Stimulated activated CD8-positive, alpha-beta memory T cell treated with anti-CD3 and anti-CD28 coated beads, Interleukin-4, amount 100 ng/mL, for 48 hours (primary cell): ENCODE results near the gene ARL6IP1.

Source experiments
- DNase-seq: peaks from one replicate; pipeline ENCODE4 v3.0.0-alpha.2; 2020

ARL6IP1 gene

GRCh38 chr16:18801145-18801972 lies at the start of gene ARL6IP1:
TSS of gene ARL6IP1 (minus strand) at chr16:18801549. CDS start at chr16:18801466, 83 bp downstream.
- peak; percentile 98 for DNase-seq

DNA sequence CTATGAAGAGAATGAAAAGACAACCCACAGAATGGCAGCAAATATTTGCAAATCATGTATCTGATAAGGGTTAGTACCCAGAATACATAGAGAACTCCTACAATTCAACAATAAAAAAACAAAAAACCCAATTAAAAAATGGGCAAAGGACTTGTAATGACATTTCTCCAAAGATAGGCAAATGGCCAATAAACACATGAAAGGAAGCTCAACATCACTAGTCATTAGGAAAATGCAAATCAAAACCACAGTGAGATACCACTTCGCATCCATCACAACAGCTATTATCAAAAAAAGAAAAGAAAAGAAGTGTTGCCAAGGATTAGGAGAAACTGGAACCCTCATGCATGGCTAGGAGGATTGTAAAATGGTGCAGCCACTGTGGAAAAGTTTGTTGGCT lies 45.1 kb upstream of the ARL6IP1 start:
- DNase-seq = no peak

DNA sequence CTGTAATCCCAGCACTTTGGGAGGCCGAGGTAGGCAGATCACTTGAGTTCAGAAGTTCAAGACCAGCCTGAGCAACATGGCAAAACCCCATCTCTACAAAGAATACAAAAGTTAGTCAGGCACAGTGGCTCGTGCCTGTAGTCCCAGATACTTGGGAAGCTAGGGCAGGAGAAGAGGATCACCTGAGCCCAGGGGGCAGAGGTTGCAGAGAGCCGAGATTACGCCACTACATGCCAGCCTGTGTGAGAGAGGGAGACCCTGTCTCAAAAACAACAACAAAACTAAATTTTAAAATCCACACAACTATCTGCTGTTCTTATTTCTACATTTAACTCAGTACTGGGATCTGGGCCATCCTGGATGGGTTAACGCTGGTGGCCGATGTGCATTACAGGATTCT lies 41.2 kb upstream of the ARL6IP1 start:
- DNase-seq = no peak

DNA sequence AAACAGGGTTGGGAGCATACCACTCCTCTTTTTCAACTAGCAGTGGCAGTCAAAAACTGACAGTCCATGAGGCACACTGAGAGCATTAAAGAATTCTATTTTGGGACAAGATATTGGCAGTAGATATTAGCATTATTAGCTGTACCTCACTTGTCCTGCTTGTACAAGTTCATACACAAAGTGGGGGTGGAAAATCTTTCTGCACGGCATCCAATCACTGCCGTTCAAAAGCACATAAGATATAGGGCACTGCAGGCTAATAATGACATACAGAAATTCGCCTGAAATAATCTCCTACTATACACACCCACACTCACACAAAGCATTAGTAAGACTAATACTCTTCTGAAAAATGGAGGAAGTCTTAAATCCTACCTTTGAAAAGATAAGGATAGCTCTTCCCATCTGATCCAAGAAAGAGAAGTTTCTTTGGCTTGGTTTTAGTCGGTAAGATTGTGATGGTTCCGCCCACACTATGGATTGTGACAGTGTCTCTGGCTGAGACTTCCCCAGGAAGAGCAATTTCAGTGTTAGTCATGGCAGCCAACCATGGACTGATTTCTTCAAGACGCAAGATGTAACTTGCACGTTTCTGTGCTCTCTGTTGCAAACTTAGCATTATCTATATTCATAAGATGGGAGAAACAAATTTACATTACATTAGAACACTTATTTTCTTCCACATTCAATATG lies 40.6 kb upstream of the ARL6IP1 start:
- no peak for DNase-seq

DNA sequence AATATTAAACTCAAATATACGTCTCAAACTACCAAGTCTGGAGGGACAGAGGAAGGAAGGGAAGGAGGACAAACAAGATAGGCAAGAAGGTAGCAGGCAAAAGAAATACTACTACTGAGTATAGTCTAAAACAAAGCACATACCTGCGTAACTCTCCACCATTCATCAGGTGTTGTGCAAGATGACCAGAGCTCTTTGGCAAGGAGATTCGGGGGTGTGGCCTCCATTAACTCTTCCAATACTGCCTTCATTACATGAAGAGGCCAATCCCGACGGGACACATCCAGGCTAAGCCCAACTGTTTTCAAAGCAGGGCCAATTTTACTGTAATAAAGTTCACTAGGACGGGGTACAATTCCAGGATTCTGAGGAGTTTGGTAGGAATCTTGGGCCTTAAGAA lies 38.2 kb upstream of the ARL6IP1 start:
- no peak for DNase-seq

- DNase-seq = no peak
Observed at GRCh38 chr16:18836702-18837101, 35.4 kb upstream of the ARL6IP1 start.

DNA sequence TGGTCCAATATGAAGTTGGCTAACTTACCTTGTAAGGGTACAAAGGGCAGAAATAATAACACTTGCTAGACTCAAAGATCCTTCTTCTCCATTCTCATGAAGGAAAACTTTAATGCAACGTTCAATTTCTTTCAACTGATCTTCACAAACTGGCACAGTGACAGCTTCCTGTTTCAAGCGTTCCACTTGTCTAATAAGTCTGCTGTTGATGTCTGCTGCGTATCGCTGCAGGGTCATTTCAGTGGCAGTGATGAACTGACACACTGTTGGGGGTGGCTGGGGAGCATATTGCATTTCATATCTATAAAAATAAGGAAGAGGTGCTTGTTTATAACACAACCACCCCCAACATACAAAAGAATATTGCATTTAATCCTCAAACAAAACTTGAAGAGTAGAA lies 33.5 kb upstream of the ARL6IP1 start:
- DNase-seq = no peak

GRCh38 chr16:18833707-18834505 lies 32.6 kb upstream of the ARL6IP1 start:
- no peak for DNase-seq

- DNase-seq = no peak
Observed at GRCh38 chr16:18832613-18833012, 31.3 kb upstream of the ARL6IP1 start.

- DNase-seq = no peak
Observed at GRCh38 chr16:18832006-18832405, 30.7 kb upstream of the ARL6IP1 start.

- no peak for DNase-seq
Observed at GRCh38 chr16:18829251-18829650, 27.9 kb upstream of the ARL6IP1 start.

GRCh38 chr16:18827890-18828289 lies 26.5 kb upstream of the ARL6IP1 start:
- DNase-seq = no peak

DNA sequence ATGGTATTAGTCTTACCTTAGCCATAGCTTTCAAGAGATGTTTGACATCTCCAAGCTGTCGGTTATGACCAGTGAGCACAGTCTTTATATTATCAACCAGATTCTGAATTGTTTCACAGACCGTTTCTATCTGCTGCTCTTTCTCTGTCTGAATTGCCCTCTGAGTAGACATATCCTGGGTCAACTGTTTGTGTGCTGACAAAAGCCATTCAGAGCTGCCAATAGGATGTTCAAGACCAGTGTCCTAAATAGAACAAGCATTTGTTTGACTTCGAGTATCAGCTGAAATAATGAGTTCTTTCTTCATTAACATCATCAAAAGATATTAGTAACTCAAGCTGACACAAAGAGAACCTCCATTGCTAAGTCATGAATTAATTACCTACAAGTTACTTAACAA lies 14.9 kb upstream of the ARL6IP1 start:
- DNase-seq = no peak

DNA sequence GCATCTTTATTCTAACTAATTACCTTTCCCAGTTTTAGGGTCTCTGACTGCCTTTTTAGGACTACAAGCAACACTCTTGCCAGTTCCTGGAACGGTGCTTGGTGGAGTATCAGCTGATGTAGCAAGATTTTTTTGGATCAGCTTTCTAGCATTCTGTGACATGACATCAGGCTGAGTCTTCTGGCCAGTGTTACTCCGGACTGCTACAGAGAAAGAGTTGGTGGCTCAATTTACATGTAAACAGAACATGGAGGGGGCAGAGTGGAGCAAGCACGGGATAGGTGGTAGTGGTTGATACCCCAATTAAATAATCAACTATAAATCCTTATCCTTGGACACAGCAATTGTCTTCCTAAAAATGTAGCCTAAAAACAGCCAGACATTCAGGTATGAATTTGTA lies 10.6 kb upstream of the ARL6IP1 start:
- no peak for DNase-seq

DNA sequence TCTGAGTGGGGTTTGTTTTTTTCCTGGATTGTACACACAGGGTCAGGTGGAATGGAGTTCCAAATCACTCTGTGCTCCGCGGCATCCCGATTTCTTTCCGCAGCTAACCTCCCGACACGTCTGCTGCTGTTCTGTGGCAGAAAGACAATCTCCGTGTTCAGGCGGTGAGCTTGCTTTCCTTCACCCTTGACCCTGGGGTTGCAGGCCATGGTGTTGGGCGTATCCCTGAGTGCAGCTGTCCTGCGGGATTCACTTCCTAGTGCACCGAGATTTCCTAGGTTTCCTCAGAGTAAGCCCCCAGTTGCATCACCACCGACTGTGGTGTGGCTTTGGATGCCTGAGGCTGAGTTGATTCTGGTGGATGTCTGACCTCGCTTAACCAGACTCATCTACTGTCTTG lies 7.8 kb upstream of the ARL6IP1 start:
- no peak for DNase-seq

GRCh38 chr16:18805257-18805773 lies 4.0 kb upstream of the ARL6IP1 start:
- DNase-seq = no peak

DNA sequence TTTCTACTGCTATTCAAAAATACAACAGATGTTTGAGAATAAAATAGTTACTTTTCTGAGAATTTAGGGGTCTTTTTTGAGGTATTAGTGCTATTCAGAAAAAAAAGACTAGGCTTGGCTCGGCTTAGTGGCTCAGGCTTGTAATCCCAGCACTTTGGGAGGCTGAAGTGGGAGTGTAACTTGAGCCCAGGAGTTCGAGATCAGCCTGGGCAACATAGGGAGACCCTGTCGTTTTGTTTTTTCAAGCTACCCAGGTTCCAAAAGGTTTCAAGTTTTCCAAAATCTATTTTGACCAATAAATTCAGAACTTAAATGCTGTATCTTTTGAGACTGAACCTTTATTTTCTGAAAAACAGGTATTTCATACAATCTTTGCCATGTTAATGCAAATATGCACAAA lies 3.2 kb upstream of the ARL6IP1 start:
- DNase-seq = no peak

DNA sequence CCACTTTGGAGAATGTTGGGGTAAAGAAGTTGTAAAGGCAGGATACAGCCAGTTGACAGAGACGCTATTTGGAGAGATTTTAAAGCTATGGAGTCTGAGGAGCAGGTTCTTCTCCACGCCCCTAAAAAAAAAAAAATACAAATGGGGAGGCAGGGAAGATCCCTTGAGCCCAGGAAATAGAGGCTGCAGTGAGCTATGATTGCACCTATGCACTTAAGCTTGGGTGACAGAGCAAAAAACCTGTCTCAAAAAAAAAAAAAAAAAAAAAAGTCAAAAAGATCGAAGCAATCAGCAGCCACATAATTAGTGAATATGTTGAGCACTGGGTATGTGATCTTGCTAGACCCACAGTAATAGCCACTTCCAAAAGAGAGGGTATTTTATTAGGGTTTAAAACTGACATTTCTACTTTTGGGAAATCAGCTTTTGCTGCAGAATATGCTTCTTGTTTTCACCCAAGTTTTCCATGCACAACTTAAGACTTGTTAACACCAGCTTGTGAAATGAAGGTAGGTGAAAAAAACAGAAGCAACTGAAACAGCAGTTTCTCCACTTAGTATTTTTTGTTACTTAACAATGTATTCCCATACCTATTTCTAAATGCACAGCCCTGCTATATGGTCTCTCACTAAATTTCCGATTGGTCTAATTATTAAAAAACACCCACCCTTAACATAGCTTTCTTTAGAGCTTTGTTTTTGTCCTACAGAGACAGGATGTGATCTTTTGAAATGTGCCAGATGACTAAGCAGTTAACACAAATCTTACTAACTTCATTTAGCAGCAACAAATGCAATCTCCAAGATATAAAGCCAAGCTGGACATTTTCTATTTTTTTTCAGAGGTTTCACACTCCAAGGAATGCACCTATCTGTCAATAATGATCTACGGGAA lies 2.5 kb upstream of the ARL6IP1 start:
- DNase-seq = no peak

DNA sequence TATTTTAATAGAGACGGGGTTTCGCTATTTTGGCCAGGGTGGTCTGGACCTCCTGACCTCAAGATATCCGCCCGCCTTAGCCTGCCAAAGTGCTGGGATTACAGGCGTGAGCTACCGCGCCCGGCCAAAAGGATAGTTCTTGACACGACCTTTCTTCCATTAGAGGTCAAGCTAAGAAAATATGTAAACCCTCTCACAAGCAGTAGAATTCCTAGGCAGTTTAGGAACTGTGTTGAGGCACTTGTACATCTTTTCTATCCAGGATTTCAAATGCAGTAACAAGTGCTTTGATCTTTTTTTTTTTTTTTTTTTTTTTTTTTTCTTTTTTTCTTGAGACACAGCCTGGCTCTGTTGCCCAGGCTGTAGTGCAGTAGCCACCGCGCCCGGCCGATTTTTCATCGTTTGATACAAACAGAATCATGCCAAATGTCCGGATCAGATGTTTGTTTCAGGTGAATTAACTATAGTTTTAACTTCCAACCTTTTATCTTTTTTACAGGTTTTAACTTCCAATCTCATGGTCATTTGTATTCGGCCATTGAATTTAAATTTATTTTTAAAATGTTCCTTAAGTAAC lies 1.5 kb upstream of the ARL6IP1 start:
- DNase-seq = no peak

DNA sequence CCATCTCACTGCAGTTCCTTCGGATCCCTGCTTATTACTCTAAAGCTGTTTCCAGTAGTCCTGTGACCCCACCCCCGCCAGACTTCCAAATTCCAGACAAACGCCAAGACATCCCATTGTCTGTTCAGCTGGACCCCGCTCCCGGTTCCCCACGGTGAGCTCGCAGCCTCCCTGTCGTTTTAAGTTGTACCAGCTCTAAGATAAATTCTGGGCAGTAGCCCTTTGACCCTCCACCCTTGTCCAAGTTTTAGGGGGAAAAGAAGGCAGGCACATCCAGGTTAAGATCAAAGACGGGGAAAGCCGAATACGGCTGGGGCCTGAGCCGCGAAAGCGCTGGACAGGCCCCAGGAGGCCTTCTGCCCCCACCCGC lies 589 bp downstream of the ARL6IP1 start:
- DNase-seq = no peak

- DNase-seq = no peak
Observed at GRCh38 chr16:18800293-18800692, 1.1 kb downstream of the ARL6IP1 start.

DNA sequence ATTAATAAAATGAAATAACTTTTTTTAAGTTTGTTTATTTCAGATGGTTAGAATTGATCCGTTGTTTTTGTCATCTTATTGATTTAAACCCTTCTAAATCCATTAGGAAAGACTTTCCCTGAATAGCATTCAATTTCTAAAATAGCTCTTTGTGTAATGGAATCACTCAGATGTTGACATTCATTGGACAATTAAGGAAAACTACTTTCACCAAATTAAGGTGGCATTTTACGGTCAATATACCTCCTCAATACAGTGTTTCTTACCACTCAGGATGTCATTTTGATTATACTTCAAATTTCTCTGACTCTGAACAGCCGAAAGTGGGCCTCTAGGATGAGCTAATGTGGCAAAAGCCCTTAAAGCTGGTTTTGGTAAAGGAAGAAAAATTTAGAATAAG lies 1.8 kb downstream of the ARL6IP1 start:
- DNase-seq = no peak
